Hepatocyte (in vitro differentiated cells): ENCODE data around the gene ANKRD13B.

Experiments used
- CTCF ChIP-seq: fragments of 200-600 bp; sonication (generic); IDR thresholded peaks from 2 replicates; pipeline ENCODE4 v1.5.1; 2016; ENCODE audit warnings: antibody characterized with exemption, mild to moderate bottlenecking; ENCODE audit not compliant: poor library complexity
- EZH2 ChIP-seq: fragments of 200-600 bp; sonication (generic); IDR thresholded peaks from 2 replicates; pipeline ENCODE4 v1.6.1; 2016; ENCODE audit warnings: antibody characterized with exemption, mild to moderate bottlenecking, borderline replicate concordance
- EZH2phosphoT487 ChIP-seq: fragments of 200-600 bp; sonication (generic); IDR thresholded peaks from one replicate; pipeline ENCODE4 v1.6.1; 2018; ENCODE audit warnings: antibody characterized with exemption, mild to moderate bottlenecking, low read depth, moderate library complexity; ENCODE audit not compliant: unreplicated experiment, severe bottlenecking

GRCh38 chr17:29591737-29592608, 959 bp upstream of the ANKRD13B start:
- peak; percentile 98 for TF ChIP-seq CTCF
- TF ChIP-seq EZH2phosphoT487: no peak
- no peak for TF ChIP-seq EZH2
